ENCODE data around the gene DCAF8.

The DCAF8 gene

DNA sequence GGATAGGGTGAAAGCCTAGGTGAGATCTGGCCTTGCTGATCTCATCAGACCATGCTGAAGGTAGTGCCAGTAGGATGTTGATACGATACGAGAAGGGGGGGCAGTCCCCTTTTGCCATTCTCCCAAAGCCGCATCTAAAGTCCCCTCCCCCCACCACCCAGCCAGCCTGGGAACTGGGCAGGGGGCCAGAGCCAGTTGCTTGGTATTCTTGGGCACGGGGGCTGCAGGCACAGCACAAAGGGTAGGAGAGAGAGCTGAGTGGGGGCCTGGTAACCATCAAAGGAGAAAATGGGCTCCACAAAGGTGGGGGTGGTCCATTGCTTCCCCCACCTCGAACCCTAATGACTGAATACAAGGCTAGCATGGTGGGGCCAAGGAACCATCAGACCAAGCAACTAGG is 51.8 kb downstream of the DCAF8 start:
- TF ChIP-seq, protein P1, sequence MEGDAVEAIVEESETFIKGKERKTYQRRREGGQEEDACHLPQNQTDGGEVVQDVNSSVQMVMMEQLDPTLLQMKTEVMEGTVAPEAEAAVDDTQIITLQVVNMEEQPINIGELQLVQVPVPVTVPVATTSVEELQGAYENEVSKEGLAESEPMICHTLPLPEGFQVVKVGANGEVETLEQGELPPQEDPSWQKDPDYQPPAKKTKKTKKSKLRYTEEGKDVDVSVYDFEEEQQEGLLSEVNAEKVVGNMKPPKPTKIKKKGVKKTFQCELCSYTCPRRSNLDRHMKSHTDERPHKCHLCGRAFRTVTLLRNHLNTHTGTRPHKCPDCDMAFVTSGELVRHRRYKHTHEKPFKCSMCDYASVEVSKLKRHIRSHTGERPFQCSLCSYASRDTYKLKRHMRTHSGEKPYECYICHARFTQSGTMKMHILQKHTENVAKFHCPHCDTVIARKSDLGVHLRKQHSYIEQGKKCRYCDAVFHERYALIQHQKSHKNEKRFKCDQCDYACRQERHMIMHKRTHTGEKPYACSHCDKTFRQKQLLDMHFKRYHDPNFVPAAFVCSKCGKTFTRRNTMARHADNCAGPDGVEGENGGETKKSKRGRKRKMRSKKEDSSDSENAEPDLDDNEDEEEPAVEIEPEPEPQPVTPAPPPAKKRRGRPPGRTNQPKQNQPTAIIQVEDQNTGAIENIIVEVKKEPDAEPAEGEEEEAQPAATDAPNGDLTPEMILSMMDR (IDR thresholded peaks at IDR 0.05; ENCODE audit: poor library complexity, severe bottlenecking), result no peak
- Histone ChIP-seq H3K36me3 (ENCODE audit: low read depth) (peaks cover 80% of the 10 kb centered on the region), H3K27me3 (ENCODE audit: insufficient read depth, poor library complexity, severe bottlenecking) (no peaks in the 10 kb centered on the region), H3K9me3 (ENCODE audit: severe bottlenecking) (no peaks in the 10 kb centered on the region), H3K4me3 (ENCODE audit: severe bottlenecking) (no peak overlapping the region), H3K4me1 (ENCODE audit: insufficient read depth, poor library complexity, severe bottlenecking) (peaks cover 5% of the 10 kb centered on the region), H3K27ac (ENCODE audit: poor library complexity, severe bottlenecking) (no peak overlapping the region)
- ATAC-seq (ENCODE audit: low read depth), result no peak
- no peak for DNase-seq (ENCODE audit: low spot score)

DNA sequence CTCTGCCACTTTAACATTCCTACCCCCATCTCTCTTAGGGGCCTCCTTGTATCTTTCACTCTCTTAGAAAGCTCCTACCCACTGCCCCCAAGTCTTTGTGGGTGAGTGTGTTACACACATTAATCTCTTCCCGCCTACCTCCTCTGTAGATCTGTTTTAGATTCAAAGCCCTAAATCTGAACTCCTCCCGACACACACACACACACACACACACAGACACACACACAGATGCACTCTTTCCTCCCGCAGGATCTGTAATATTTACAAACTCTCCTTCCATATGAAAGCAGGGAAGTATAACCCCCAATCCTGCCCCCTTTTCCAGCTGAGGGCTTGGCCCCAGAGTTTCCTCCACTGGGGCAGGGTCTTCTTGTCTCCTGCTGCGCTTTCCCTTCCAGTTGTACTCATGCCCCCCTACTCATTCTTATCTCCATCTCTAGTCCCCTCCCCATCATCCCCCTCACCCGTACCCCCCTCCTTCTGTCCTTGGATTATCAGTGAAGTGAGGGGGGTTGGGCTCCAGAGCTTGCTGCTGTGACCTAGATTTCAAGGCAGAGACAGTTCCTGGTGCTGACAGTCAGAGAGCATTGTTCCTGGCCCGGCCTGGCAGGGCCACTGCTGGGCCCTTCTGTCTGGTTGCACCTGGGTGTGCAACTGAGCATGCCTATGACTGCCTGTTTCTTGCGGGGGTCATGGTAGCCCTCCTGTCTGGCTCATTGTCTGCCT is 52.9 kb downstream of the DCAF8 start:
- TF ChIP-seq, protein P1 (IDR thresholded peaks at IDR 0.05; ENCODE audit: poor library complexity, severe bottlenecking), result no peak
- Histone ChIP-seq H3K27ac (ENCODE audit: poor library complexity, severe bottlenecking) (no peak overlapping the region), H3K4me3 (ENCODE audit: severe bottlenecking) (no peak overlapping the region), H3K27me3 (ENCODE audit: insufficient read depth, poor library complexity, severe bottlenecking) (no peaks in the 10 kb centered on the region), H3K36me3 (ENCODE audit: low read depth) (peaks cover 71% of the 10 kb centered on the region), H3K9me3 (ENCODE audit: severe bottlenecking) (no peaks in the 10 kb centered on the region), H3K4me1 (ENCODE audit: insufficient read depth, poor library complexity, severe bottlenecking) (peaks cover 10% of the 10 kb centered on the region)
- DNase-seq (ENCODE audit: low spot score) (no peak), ATAC-seq (ENCODE audit: low read depth) (no peak)

DNA sequence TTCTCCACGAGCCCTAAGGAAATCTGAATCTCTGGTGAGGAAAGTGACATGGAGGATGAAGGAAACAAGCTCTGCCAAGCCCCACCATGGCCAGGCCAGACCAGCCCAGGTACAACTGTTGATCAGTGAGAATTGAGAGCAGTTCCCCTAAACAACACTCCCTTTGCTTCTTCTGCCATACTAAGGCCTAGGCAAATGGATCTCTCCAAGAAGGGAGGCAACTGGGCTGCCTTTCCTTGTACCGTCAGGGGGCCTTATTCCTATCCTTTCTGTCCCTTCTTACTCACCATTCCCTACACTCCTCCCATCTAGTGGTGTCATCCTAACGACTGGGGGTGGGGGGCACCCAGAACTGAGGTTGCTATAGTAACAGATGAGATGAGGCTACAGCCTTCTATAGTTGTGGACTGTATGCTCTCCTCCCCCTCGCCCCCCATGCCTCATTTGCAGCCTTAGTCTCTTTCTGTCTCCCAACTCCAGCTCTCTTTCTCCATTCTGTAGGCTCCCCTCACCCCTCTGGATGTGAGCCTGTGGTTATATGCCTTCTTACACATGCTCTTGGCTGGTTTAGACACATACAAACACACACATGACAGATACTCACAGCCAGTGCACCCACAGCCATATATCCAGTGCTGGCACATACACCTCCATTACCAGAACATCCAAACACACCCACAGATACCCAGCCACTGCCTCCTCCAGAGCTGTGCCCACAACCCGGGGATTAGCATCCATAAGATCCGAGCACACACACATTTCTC is 53.6 kb downstream of the DCAF8 start:
- Histone ChIP-seq H3K4me3 (ENCODE audit: severe bottlenecking) (no peak overlapping the region), H3K9me3 (ENCODE audit: severe bottlenecking) (no peaks in the 10 kb centered on the region), H3K27ac (ENCODE audit: poor library complexity, severe bottlenecking) (no peak overlapping the region), H3K4me1 (ENCODE audit: insufficient read depth, poor library complexity, severe bottlenecking) (peaks cover 10% of the 10 kb centered on the region), H3K36me3 (ENCODE audit: low read depth) (peaks cover 64% of the 10 kb centered on the region), H3K27me3 (ENCODE audit: insufficient read depth, poor library complexity, severe bottlenecking) (no peaks in the 10 kb centered on the region)
- no peak for DNase-seq (ENCODE audit: low spot score)
- ATAC-seq (ENCODE audit: low read depth), result no peak
- TF ChIP-seq, protein P1 (IDR thresholded peaks at IDR 0.05; ENCODE audit: poor library complexity, severe bottlenecking), result no peak

DNA sequence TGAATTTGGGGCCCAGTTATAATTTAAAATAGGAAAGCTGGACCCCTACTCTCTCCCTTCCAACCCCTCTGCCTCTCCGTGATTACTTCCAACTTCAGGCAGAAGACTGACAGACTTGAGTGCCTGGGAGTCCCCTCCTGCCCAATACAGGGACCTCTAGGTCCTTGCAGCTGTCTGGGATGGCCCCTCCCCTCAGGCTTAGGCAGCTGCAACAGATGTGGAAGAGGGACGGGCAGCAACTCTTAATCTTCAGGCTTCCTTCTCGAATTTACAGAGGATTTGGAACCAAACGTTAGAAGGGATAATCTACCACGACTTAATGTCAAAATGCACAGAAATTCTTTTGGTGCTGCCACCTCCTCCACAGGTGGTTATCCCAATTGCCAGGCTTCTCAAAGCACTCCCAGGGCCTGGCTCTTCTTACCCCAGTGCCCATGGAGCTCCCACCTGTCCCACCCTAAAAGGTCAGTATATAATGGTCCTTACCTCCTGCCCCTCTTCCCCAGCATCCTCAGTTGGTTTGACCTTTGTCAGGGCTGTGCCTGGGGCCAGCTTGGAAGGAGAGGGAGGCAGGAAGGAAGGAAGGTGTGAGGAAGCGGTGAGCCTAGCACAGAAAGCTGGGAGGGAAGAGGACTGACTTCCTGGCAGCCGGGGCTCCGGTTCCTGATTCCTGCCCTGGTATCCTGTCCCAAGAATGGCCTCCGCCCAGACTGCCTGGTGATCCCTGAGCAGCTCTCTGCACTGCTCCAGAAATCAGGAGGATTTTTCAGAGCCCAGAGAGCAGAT is 54.4 kb downstream of the DCAF8 start:
- Histone ChIP-seq H3K9me3 (ENCODE audit: severe bottlenecking) (no peaks in the 10 kb centered on the region), H3K4me1 (ENCODE audit: insufficient read depth, poor library complexity, severe bottlenecking) (peaks cover 10% of the 10 kb centered on the region), H3K36me3 (ENCODE audit: low read depth) (peaks cover 60% of the 10 kb centered on the region), H3K27ac (ENCODE audit: poor library complexity, severe bottlenecking) (no peak overlapping the region), H3K27me3 (ENCODE audit: insufficient read depth, poor library complexity, severe bottlenecking) (no peaks in the 10 kb centered on the region), H3K4me3 (ENCODE audit: severe bottlenecking) (no peak overlapping the region)
- DNase-seq (ENCODE audit: low spot score), result no peak
- TF ChIP-seq, protein P1 (IDR thresholded peaks at IDR 0.05; ENCODE audit: poor library complexity, severe bottlenecking), result no peak
- ATAC-seq (ENCODE audit: low read depth), result no peak
